HepG2 (cell line): ENCODE results near the gene FETUB. TPM values are rescaled to one million over a fixed set of nuclear protein-coding genes. Genes with fewer than 3 reads are reported as not detected.

ENCODE experiments used
- BRCA1 ChIP-seq: sonication (generic); formaldehyde crosslinking; IDR thresholded peaks from 2 replicates; pipeline ENCODE4 v1.4.0; 2020; ENCODE audit warnings: missing genetic modification reagents
- CREB1 ChIP-seq, 2 experiments: fragments of 450-650 bp in 1 of 2; IDR thresholded peaks; 2 replicates each; pipeline ENCODE4 v1.6.1; 2016 to 2017; ENCODE audit warnings: control low read depth in 1 of 2, mild to moderate bottlenecking in 1 of 2, missing compliant biosample characterization in 1 of 2, missing genetic modification characterization in 1 of 2
- GABPA ChIP-seq, 2 experiments: IDR thresholded peaks; 2 replicates each; pipeline ENCODE4 v1.6.1; 2011 to 2016; ENCODE audit warnings: low read depth in 2 of 2, low read length in 1 of 2, missing biosample characterization in 1 of 2, missing genetic modification characterization in 1 of 2
- NCOA1 ChIP-seq: sonication (generic); formaldehyde crosslinking; IDR thresholded peaks from 2 replicates; pipeline ENCODE4 v1.9.0; 2021; ENCODE audit warnings: missing genetic modification reagents
- NFE2 ChIP-seq: sonication (generic); formaldehyde crosslinking; IDR thresholded peaks from 2 replicates; pipeline ENCODE4 v1.4.0; 2020; ENCODE audit warnings: missing genetic modification reagents
- NFYC ChIP-seq: IDR thresholded peaks from 2 replicates; pipeline ENCODE4 v1.6.1; 2016; ENCODE audit warnings: missing genetic modification reagents, missing compliant biosample characterization
- NONO ChIP-seq, 2 experiments: fragments of 450-650 bp in 1 of 2; sonication (generic) in 1 of 2; formaldehyde crosslinking in 1 of 2; IDR thresholded peaks in 1 of 2; conservative IDR thresholded peaks in 1 of 2; 2 replicates each; pipeline versions ENCODE4 v1.6.1 to v1.8.0; 2017 to 2022; ENCODE audit warnings: mild to moderate bottlenecking in 1 of 2, missing genetic modification reagents in 1 of 2, moderate library complexity in 1 of 2
- PAX8 ChIP-seq: sonication (generic); formaldehyde crosslinking; IDR thresholded peaks from 2 replicates; pipeline ENCODE4 v1.8.0; 2022; ENCODE audit warnings: mild to moderate bottlenecking, missing genetic modification reagents, borderline replicate concordance
- SAP130 ChIP-seq: IDR thresholded peaks from 2 replicates; pipeline ENCODE4 v1.6.1; 2016; ENCODE audit warnings: low read depth
- SOX6 ChIP-seq, 2 experiments: fragments of 450-650 bp in 1 of 2; sonication (generic) in 1 of 2; formaldehyde crosslinking in 1 of 2; IDR thresholded peaks; 2 replicates each; pipeline versions ENCODE4 v1.4.0 to v1.6.1; 2017 to 2020; ENCODE audit warnings: antibody characterized with exemption in 1 of 2, mild to moderate bottlenecking in 1 of 2, missing genetic modification reagents in 1 of 2
- THYN1 ChIP-seq: sonication (generic); formaldehyde crosslinking; IDR thresholded peaks from 2 replicates; pipeline ENCODE4 v1.8.1; 2023; ENCODE audit warnings: low read depth, mild to moderate bottlenecking, moderate library complexity, missing genetic modification reagents, borderline replicate concordance
- ZMYM2 ChIP-seq: sonication (generic); formaldehyde crosslinking; IDR thresholded peaks from 2 replicates; pipeline ENCODE4 v1.8.0; 2022; ENCODE audit warnings: mild to moderate bottlenecking, missing genetic modification reagents
- ZNF563 ChIP-seq: sonication (generic); formaldehyde crosslinking; IDR thresholded peaks from 2 replicates; pipeline ENCODE4 v1.8.0; 2022; ENCODE audit warnings: mild to moderate bottlenecking, moderate library complexity, missing genetic modification reagents
- ZNF879 ChIP-seq: sonication (generic); formaldehyde crosslinking; IDR thresholded peaks from 2 replicates; pipeline ENCODE4 v1.8.1; 2023; ENCODE audit warnings: missing genetic modification reagents
- polyA plus RNA-seq, 8 experiments: library from polyadenylated mRNA; depleted of rRNA in 3 of 8; stranded (reverse) in 7 of 8; unstranded in 1 of 8; fragments of >200 nt; fragmentation: Illumina TruSeq in 4 of 8; extraction: Trizol in 4 of 8; gene quantifications; 2 replicates each; pipeline versions ENCODE4 v1.2.1 to v1.2.3, GENCODE V29; 2011 to 2016; ENCODE audit warnings: low read depth in 4 of 8, missing spikeins in 1 of 8, mixed read lengths in 1 of 8; ENCODE audit not compliant: insufficient read depth in 1 of 8
- total RNA-seq, 5 experiments: library from RNA; depleted of rRNA; stranded (reverse); fragments of >200 nt; fragmentation: Illumina TruSeq; extraction: Trizol; gene quantifications; 2 replicates each; pipeline ENCODE4 v1.2.3, GENCODE V29; 2016; ENCODE audit warnings: low read depth in 1 of 5
- TF ChIP-seq, protein P1 (sequence below): sonication (generic); formaldehyde crosslinking; IDR thresholded peaks from 2 replicates; pipeline ENCODE4 v1.4.0; 2020; ENCODE audit warnings: missing genetic modification reagents, mild to moderate bottlenecking, borderline replicate concordance
- TF ChIP-seq, protein P2 (sequence below): IDR thresholded peaks from 2 replicates; pipeline ENCODE4 v1.6.1; 2012; ENCODE audit warnings: low read length, improper control_type of control experiment
- TF ChIP-seq, protein P3 (sequence below): sonication (generic); formaldehyde crosslinking; IDR thresholded peaks from 2 replicates; pipeline ENCODE4 v1.8.0; 2022; ENCODE audit warnings: missing genetic modification reagents, mild to moderate bottlenecking, borderline replicate concordance
- TF ChIP-seq, protein P4 (sequence below): sonication (generic); formaldehyde crosslinking; IDR thresholded peaks from 2 replicates; pipeline ENCODE4 v1.4.0; 2020; ENCODE audit warnings: missing genetic modification reagents
- TF ChIP-seq, protein P5 (sequence below): sonication (generic); formaldehyde crosslinking; IDR thresholded peaks from 2 replicates; pipeline ENCODE4 v1.5.1; 2020; ENCODE audit warnings: missing genetic modification reagents, mild to moderate bottlenecking, borderline replicate concordance

FETUB gene
- total and polyA plus RNA-seq, 2 of the 13 experiments (the other 11 are each of a cell fraction or from before 2014, with no cell fraction given) = 2.1 to 4.4 TPM

DNA sequence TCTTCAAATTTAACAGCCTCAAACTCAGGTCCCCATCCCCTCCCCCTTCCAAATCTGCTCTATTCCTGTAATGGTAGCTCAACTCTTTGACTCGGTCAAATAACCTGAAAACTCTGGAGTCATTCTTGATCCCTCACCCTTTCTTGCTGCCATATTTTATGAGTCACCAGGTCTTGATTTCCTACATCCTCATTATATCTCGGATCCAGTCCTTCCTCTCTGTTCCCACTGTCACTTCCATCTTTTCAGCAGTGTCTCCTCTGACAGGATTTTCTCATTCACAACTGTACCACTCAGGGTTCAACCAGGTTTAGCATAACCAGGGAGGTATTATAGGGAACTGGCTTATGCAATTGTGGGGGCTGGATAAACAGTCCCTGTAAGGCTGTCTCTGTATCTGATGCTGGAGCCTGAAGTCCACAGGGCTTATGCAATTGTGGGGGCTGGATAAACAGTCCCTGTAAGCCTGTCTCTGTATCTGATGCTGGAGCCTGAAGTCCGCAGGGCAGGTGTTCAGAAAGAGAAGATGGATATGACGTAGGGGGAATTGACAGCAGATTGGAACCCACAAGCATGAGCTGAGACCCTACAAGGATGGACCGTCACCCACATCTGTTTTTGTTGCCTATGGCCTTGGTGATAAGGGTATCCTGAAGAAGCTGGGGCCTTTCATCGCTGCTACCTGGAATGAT, 9.1 kb upstream of the FETUB start (continued):
- peak; percentile 55; the same call in 1 of the 2 replicates for TF ChIP-seq CREB1 (IDR thresholded peaks at IDR 0.05)
- peak; percentile 69; the same call in 1 of the 2 replicates for TF ChIP-seq CREB1 (CRISPR knock-in tag; IDR thresholded peaks at IDR 0.05)
- no peak for TF ChIP-seq NONO (IDR thresholded peaks at IDR 0.05)
- peak; percentile 73 for TF ChIP-seq NONO (CRISPR knock-in tag; conservative IDR thresholded peaks at IDR 0.05)
- TF ChIP-seq, protein P1, sequence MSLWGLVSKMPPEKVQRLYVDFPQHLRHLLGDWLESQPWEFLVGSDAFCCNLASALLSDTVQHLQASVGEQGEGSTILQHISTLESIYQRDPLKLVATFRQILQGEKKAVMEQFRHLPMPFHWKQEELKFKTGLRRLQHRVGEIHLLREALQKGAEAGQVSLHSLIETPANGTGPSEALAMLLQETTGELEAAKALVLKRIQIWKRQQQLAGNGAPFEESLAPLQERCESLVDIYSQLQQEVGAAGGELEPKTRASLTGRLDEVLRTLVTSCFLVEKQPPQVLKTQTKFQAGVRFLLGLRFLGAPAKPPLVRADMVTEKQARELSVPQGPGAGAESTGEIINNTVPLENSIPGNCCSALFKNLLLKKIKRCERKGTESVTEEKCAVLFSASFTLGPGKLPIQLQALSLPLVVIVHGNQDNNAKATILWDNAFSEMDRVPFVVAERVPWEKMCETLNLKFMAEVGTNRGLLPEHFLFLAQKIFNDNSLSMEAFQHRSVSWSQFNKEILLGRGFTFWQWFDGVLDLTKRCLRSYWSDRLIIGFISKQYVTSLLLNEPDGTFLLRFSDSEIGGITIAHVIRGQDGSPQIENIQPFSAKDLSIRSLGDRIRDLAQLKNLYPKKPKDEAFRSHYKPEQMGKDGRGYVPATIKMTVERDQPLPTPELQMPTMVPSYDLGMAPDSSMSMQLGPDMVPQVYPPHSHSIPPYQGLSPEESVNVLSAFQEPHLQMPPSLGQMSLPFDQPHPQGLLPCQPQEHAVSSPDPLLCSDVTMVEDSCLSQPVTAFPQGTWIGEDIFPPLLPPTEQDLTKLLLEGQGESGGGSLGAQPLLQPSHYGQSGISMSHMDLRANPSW (CRISPR knock-in tag) = no peak
- no peak for TF ChIP-seq GABPA (IDR thresholded peaks at IDR 0.05; ENCODE audit: low read depth, low read length)
- TF ChIP-seq GABPA (CRISPR knock-in tag; IDR thresholded peaks at IDR 0.05; ENCODE audit: low read depth) = no peak
- TF ChIP-seq, protein P2, sequence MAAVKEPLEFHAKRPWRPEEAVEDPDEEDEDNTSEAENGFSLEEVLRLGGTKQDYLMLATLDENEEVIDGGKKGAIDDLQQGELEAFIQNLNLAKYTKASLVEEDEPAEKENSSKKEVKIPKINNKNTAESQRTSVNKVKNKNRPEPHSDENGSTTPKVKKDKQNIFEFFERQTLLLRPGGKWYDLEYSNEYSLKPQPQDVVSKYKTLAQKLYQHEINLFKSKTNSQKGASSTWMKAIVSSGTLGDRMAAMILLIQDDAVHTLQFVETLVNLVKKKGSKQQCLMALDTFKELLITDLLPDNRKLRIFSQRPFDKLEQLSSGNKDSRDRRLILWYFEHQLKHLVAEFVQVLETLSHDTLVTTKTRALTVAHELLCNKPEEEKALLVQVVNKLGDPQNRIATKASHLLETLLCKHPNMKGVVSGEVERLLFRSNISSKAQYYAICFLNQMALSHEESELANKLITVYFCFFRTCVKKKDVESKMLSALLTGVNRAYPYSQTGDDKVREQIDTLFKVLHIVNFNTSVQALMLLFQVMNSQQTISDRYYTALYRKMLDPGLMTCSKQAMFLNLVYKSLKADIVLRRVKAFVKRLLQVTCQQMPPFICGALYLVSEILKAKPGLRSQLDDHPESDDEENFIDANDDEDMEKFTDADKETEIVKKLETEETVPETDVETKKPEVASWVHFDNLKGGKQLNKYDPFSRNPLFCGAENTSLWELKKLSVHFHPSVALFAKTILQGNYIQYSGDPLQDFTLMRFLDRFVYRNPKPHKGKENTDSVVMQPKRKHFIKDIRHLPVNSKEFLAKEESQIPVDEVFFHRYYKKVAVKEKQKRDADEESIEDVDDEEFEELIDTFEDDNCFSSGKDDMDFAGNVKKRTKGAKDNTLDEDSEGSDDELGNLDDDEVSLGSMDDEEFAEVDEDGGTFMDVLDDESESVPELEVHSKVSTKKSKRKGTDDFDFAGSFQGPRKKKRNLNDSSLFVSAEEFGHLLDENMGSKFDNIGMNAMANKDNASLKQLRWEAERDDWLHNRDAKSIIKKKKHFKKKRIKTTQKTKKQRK = no peak
- TF ChIP-seq NCOA1 = no peak
- no peak for TF ChIP-seq NFE2 (CRISPR knock-in tag)
- TF ChIP-seq SOX6 (IDR thresholded peaks at IDR 0.05) = no peak
- TF ChIP-seq SOX6 (CRISPR knock-in tag; IDR thresholded peaks at IDR 0.05) = peak; percentile 92
- TF ChIP-seq ZMYM2 (CRISPR knock-in tag) = no peak
- TF ChIP-seq ZNF563 (CRISPR knock-in tag) = no peak
- no peak for TF ChIP-seq THYN1 (CRISPR knock-in tag)
- no peak for TF ChIP-seq PAX8
- TF ChIP-seq, protein P3, sequence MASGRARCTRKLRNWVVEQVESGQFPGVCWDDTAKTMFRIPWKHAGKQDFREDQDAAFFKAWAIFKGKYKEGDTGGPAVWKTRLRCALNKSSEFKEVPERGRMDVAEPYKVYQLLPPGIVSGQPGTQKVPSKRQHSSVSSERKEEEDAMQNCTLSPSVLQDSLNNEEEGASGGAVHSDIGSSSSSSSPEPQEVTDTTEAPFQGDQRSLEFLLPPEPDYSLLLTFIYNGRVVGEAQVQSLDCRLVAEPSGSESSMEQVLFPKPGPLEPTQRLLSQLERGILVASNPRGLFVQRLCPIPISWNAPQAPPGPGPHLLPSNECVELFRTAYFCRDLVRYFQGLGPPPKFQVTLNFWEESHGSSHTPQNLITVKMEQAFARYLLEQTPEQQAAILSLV (CRISPR knock-in tag) = no peak
- no peak for TF ChIP-seq NFYC
- no peak for TF ChIP-seq ZNF879
- TF ChIP-seq, protein P4, sequence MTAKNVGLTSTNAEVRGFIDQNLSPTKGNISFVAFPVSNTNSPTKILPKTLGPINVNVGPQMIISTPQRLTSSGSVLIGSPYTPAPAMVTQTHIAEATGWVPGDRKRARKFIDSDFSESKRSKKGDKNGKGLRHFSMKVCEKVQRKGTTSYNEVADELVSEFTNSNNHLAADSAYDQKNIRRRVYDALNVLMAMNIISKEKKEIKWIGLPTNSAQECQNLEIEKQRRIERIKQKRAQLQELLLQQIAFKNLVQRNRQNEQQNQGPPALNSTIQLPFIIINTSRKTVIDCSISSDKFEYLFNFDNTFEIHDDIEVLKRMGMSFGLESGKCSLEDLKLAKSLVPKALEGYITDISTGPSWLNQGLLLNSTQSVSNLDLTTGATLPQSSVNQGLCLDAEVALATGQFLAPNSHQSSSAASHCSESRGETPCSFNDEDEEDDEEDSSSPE (CRISPR knock-in tag) = no peak
- TF ChIP-seq, protein P5, sequence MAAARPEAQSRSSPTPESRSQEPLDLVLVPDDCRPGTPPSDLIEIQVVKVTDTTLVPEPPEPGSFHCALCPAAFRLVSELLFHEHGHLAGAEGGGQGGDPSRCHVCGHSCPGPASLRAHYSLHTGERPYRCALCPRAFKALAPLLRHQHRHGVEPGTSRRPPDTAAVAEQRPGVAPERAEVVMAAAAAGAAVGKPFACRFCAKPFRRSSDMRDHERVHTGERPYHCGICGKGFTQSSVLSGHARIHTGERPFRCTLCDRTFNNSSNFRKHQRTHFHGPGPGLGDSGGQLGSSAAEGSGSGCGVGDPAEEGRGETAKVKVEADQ = no peak
- TF ChIP-seq SAP130 = peak; percentile 62; the same call in 1 of the 2 replicates
- TF ChIP-seq BRCA1 = no peak
